B cell (primary cell): Measurements from ENCODE around the gene C1orf35. TPM values are rescaled to one million over a fixed set of nuclear protein-coding genes. Genes with fewer than 3 reads are reported as not detected.
A peak's percentile ranks its signal among the peaks of the same experiment; 100 is the strongest.

ENCODE experiments used
- ATAC-seq: fragments of 200-7000 bp; cut with Tn5 transposase; one replicate; pipeline ENCODE4 v1.10.0; 2021; ENCODE audit warnings: low read depth, mild to moderate bottlenecking, moderate number of reproducible peaks, moderate library complexity
- CTCF ChIA-PET: fragments of 350-600 bp; sonication (Branson Sonifier 250); formaldehyde crosslinking; loops from one replicate; lab custom pipeline; 2021; ENCODE audit warnings: antibody characterized with exemption, inconsistent platforms; lab: Charles Lee
- POLR2A ChIA-PET: fragments of 350-600 bp; sonication (Branson Sonifier 250); formaldehyde crosslinking; loops from one replicate; lab custom pipeline; 2021; ENCODE audit warnings: antibody characterized with exemption; lab: Charles Lee
- DNase-seq: peaks from one replicate; pipeline ENCODE4 v3.0.0; 2013
- H2AFZ ChIP-seq: 2 replicates; pipeline ENCODE4 v1.6.1; 2012; ENCODE audit warnings: mild to moderate bottlenecking, low read depth, low read length; ENCODE audit not compliant: insufficient read depth, poor library complexity, severe bottlenecking
- H3K27ac ChIP-seq, 2 donors: 1 replicate in 1 of 2; 2 replicates in 1 of 2; pipeline ENCODE4 v1.5.1; 2012 to 2013; ENCODE audit warnings: low read length in 2 of 2, mild to moderate bottlenecking in 2 of 2, moderate library complexity in 1 of 2
- H3K27me3 ChIP-seq, 4 experiments: fragments of 200-600 bp in 1 of 4; sonication (generic) in 1 of 4; replicated peaks in 1 of 4; 1 replicate in 2 of 4; 2 replicates in 2 of 4; pipeline versions ENCODE4 v1.6.1 to v1.7.0; 2013 to 2016; ENCODE audit warnings: low read length in 3 of 4, mild to moderate bottlenecking in 2 of 4, mixed read lengths in 1 of 4, moderate library complexity in 1 of 4; ENCODE audit not compliant: insufficient read depth in 4 of 4, control insufficient read depth in 3 of 4; ENCODE audit errors: control extremely low read depth in 1 of 4
- H3K36me3 ChIP-seq, 2 experiments: replicated peaks in 1 of 2; 1 replicate in 1 of 2; 2 replicates in 1 of 2; pipeline versions ENCODE4 v1.6.1 to v1.7.1; 2013; ENCODE audit warnings: low read length in 1 of 2; ENCODE audit not compliant: insufficient read depth in 2 of 2, control insufficient read depth in 1 of 2; ENCODE audit errors: control extremely low read depth in 1 of 2, extremely low read depth in 1 of 2
- H3K4me1 ChIP-seq, 2 donors: fragments of 200-600 bp in 1 of 2; sonication (generic) in 1 of 2; 1 replicate in 1 of 2; 2 replicates in 1 of 2; pipeline versions ENCODE4 v1.5.1 to v1.6.1; 2013 to 2017; ENCODE audit warnings: low read length in 2 of 2; ENCODE audit not compliant: control insufficient read depth in 2 of 2, insufficient read depth in 2 of 2
- H3K4me2 ChIP-seq: replicated peaks from 2 replicates; pipeline ENCODE3; 2012; ENCODE audit warnings: mild to moderate bottlenecking, low read depth, low read length; ENCODE audit not compliant: poor library complexity, severe bottlenecking
- H3K4me3 ChIP-seq, 5 experiments: fragments of 200-600 bp in 1 of 5; sonication (generic) in 1 of 5; 1 replicate in 3 of 5; 2 replicates in 2 of 5; pipeline versions ENCODE4 v1.5.1 to v1.7.0; 2011 to 2016; ENCODE audit warnings: low read length in 4 of 5, mild to moderate bottlenecking in 4 of 5, low read depth in 2 of 5, control low read depth in 1 of 5, moderate library complexity in 1 of 5; ENCODE audit not compliant: insufficient read depth in 1 of 5; ENCODE audit errors: control extremely low read depth in 1 of 5, extremely low read depth in 1 of 5
- H3K79me2 ChIP-seq: fragments of 200-600 bp; sonication (generic); one replicate; pipeline ENCODE4 v1.6.0; 2016; ENCODE audit warnings: low read length; ENCODE audit not compliant: control insufficient read depth, insufficient read depth
- H3K9ac ChIP-seq: fragments of 200-600 bp; sonication (generic); 2 replicates; pipeline ENCODE4 v1.6.1; 2017; ENCODE audit warnings: mild to moderate bottlenecking, low read length, moderate library complexity
- H3K9me3 ChIP-seq, 3 donors: one replicate each; pipeline versions ENCODE4 v1.6.1 to v1.7.1; 2013; ENCODE audit warnings: low read length in 2 of 3; ENCODE audit not compliant: control insufficient read depth in 2 of 3, insufficient read depth in 1 of 3; ENCODE audit errors: control extremely low read depth in 1 of 3
- H4K20me1 ChIP-seq: 2 replicates; pipeline ENCODE4 v1.6.0; 2012; ENCODE audit warnings: mild to moderate bottlenecking, low read length; ENCODE audit not compliant: insufficient read depth, control insufficient read depth, poor library complexity, severe bottlenecking
- H3K27ac Mint-ChIP-seq: one replicate; pipeline ENCODE4 v1.8.0; 2021; ENCODE audit warnings: mixed read lengths
- H3K27me3 Mint-ChIP-seq: one replicate; pipeline ENCODE4 v1.8.0; 2021; ENCODE audit warnings: mixed read lengths
- H3K4me1 Mint-ChIP-seq: one replicate; pipeline ENCODE4 v1.8.0; 2021; ENCODE audit warnings: mixed read lengths
- H3K4me3 Mint-ChIP-seq: one replicate; pipeline ENCODE4 v1.8.0; 2021; ENCODE audit warnings: mixed read lengths
- H3K9me3 Mint-ChIP-seq: one replicate; pipeline ENCODE4 v1.8.0; 2022; ENCODE audit warnings: mixed read lengths; ENCODE audit not compliant: insufficient read depth
- WGBS: methylation state at CpG from one replicate; pipeline ENCODE4 v1.1.5; 2013; ENCODE audit warnings: missing lambda C conversion rate; ENCODE audit not compliant: insufficient coverage; 5-methylcytosine and 5-hydroxymethylcytosine counted together
- intact Hi-C: fragments of 100-400 bp; cut with micrococcal nuclease; formaldehyde crosslinking; loops from one replicate; pipeline ENCODE4 v1.10.0; 2022
- polyA plus RNA-seq: library from polyadenylated mRNA; depleted of rRNA; stranded (reverse); fragments of >200 nt; gene quantifications from 2 replicates; pipeline ENCODE4 v1.2.3, GENCODE V29; 2012
- total RNA-seq, 2 donors: library from RNA; stranded (reverse); fragments of 120-200 nt in 1 of 2; gene quantifications; 1 replicate in 1 of 2; 2 replicates in 1 of 2; pipeline versions ENCODE4 v1.2.3 to v1.2.4, GENCODE V29; 2013 to 2022
- TF ChIP-seq, protein P1 (sequence below): fragments of 200-600 bp; IDR thresholded peaks from one replicate; pipeline ENCODE4 v1.8.0; 2022; ENCODE audit warnings: antibody characterized with exemption, mild to moderate bottlenecking

Gene C1orf35
- total and polyA plus RNA-seq, 2 donors (not counting 1 experiment from before 2014, with no cell fraction given), result 24.1 to 41.0 TPM

DNA sequence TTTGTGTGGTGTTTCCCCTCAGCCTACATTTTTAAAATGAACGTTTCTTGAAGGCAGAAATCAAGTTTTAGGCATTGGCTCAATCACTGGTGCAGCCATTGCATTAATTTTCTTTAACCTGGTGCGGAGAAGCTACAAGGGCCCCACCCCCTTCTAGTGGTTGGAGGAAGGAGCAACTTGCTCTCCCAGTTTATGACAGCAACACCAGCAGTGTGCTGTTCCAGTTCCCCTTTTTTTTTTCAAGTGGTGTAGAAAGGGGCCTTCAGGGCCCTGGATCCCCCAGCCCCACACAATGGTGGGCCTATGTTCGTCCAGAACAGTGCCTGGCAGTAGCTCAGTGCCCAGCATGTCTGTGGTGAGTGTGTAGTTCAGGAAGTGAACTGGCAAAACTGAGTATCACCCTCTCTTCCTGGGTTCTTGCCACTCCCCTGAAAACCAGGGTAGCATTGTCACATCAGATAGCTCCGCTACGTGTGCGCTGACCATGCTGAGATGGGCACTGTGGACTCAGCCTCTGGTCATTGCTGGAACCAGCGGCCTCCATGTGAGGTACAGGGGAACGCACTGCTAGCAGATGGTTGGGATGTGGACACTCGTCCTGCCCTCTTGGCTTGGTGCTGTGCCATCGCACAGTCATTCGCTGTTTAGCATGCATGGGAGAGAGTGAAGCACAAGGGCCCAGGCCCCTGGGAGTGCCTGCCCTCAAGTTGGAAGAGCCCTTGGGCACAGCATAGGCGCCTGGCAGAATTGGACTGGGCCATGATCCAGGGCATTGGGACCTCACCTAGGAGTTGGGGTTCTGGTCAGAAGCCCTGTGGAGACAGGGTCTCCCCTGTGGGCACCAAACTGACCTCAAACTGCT, 13.4 kb downstream of the C1orf35 start:
- Histone ChIP-seq H3K9ac (no peak overlapping the region), H3K27ac (peak overlapping the region; percentile 11 to 28), H3K27me3 (no peaks in the 10 kb centered on the region), H3K4me3 (no peak overlapping the region), H2AFZ (no peak overlapping the region), H3K9me3 (peaks cover 0 to 14% (median 8%) of the 10 kb centered on the region in 3 donors), H4K20me1 (peaks cover 98% of the 10 kb centered on the region), H3K79me2 (peaks cover 100% of the 10 kb centered on the region), H3K4me2 (peak overlapping the region; percentile 49), H3K36me3 (peaks cover 0 to 25% of the 10 kb centered on the region in 2 experiments), H3K4me1 (peaks cover 68 to 74% of the 10 kb centered on the region in 2 donors)
- Mint-ChIP-seq H3K4me1 (peaks cover 77% of the 10 kb centered on the region), H3K27ac (peak overlapping the region; percentile 15), H3K9me3 (peaks cover 3% of the 10 kb centered on the region), H3K27me3 (no peaks in the 10 kb centered on the region), H3K4me3 (peak overlapping the region; percentile 69)
- intact Hi-C loops, result no loop called here
- ChIA-PET POLR2A (interaction anchor here (0.7 kb wide), 1 partner anchor 59 kb away, joined by 3 read pairs; no protein-coding TSS in a partner anchor), CTCF (interaction anchor here (1.3 kb wide), 1 partner anchor 10 kb away, joined by 3 read pairs; no protein-coding TSS in a partner anchor)
- WGBS, result 90% methylated on average over 9 of the region's 12 CpGs
- peak; percentile 49 for DNase-seq
- peak; percentile 65 for ATAC-seq
- TF ChIP-seq, protein P1, sequence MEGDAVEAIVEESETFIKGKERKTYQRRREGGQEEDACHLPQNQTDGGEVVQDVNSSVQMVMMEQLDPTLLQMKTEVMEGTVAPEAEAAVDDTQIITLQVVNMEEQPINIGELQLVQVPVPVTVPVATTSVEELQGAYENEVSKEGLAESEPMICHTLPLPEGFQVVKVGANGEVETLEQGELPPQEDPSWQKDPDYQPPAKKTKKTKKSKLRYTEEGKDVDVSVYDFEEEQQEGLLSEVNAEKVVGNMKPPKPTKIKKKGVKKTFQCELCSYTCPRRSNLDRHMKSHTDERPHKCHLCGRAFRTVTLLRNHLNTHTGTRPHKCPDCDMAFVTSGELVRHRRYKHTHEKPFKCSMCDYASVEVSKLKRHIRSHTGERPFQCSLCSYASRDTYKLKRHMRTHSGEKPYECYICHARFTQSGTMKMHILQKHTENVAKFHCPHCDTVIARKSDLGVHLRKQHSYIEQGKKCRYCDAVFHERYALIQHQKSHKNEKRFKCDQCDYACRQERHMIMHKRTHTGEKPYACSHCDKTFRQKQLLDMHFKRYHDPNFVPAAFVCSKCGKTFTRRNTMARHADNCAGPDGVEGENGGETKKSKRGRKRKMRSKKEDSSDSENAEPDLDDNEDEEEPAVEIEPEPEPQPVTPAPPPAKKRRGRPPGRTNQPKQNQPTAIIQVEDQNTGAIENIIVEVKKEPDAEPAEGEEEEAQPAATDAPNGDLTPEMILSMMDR, result no peak
